HG02870 (cell line): Measurements from ENCODE around the gene GAPDHS.

Source experiments
- ATAC-seq: cut with Tn5 transposase; IDR thresholded peaks from one replicate; pipeline ENCODE4 v1.9.1; 2021; ENCODE audit warnings: mild to moderate bottlenecking, moderate library complexity; ENCODE audit not compliant: unreplicated experiment

The GAPDHS gene

DNA sequence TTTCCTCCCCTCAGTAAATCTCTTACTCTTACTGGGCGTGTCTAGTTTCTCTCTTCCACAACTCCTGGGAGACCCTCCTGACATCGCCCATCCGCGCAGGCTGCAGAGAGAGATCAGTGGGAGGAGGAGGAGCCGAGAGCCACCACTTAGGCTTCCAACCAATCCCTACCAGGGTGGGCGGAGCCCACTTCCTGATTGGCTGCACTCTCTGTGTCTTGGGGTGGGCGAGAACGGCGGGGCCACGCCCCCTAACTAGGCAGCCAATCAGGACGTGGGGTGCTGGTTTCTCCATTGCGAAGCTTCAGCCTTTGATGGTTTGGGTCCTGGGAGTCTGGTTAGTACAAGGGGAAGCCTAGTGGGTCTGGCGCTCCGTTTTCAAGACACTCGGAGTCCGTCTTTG, 52.6 kb downstream of the GAPDHS start, which contains the start of gene PMIS2:
Gene PMIS2, plus strand, starts transcription at position 326 of the 400 bp plus-strand sequence. CDS start 87 bp downstream, outside the sequence.
- ATAC-seq, result no peak

DNA sequence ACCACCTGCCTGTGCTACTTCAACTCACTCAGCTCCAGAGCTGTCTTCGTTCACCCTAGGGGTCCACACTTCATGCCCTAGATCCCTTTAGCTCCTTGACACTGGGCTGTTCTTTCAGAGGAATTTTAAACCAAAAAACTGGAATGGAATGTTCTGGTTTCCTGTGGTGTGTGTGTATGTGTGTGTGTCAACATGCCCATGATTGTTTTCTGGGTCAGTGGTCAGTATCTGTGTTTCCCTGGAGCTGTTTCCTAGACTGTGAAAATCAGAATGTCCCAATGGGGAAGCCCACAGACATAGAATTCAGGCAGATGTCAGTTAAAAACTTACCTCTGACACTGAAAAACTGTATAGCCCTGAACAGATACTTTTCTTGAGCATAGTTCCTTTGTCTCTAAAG, 54.1 kb downstream of the GAPDHS start:
- ATAC-seq, result no peak

DNA sequence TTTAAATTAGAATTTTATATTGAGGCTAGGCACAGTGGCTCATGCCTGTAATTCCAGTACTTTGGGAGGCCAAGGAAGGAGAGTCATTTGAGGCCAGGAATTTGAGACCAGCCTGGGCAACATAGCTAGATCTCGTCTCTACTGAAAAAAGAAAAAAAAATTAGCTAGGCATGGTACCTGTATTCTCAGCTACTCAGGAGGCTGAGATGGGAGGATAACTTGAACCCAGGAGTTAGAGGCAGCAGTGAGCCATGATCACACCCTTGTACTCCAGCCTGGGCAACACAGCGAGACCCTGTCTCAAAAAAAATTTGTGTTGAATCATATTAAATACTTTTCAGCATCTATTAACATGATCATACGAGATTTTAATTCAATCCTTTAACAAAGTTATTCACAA, 57.6 kb downstream of the GAPDHS start:
- no peak for ATAC-seq

DNA sequence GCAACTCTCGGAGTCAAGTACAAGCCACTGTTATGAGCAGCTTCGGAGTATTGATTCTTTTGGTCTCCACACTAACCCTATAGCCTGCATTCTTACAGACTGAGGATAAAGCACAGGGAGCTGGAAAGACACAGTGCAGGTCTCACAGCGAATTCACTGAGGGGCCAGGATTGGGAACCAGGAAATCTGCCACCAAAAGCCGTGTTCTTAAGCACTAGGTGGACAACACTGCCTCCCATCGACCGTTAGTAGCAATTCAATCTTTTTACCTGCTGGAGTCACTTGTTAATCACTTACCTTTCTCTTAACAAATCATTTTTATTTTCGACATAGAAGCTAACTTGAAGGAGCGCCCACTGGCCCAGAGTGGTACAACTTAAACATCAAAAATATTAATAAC, 59.0 kb downstream of the GAPDHS start:
- no peak for ATAC-seq
